Occipital lobe (tissue), 2 donors: ENCODE measurements around the gene LCLAT1. TPM values are rescaled to one million over a fixed set of nuclear protein-coding genes. Genes with fewer than 3 reads are reported as not detected.
A peak's percentile ranks its signal among the peaks of the same experiment; 100 is the strongest.

Experiments
- DNase-seq: peaks from one replicate; lab custom pipeline; 2025; lab: John Stamatoyannopoulos, UW
- total RNA-seq: library from RNA; depleted of rRNA; stranded (reverse); fragments of >200 nt; gene quantifications from one replicate; pipeline ENCODE4 v1.2.3, GENCODE V29; 2014

Gene LCLAT1
- total RNA-seq: 34.8 TPM

DNA sequence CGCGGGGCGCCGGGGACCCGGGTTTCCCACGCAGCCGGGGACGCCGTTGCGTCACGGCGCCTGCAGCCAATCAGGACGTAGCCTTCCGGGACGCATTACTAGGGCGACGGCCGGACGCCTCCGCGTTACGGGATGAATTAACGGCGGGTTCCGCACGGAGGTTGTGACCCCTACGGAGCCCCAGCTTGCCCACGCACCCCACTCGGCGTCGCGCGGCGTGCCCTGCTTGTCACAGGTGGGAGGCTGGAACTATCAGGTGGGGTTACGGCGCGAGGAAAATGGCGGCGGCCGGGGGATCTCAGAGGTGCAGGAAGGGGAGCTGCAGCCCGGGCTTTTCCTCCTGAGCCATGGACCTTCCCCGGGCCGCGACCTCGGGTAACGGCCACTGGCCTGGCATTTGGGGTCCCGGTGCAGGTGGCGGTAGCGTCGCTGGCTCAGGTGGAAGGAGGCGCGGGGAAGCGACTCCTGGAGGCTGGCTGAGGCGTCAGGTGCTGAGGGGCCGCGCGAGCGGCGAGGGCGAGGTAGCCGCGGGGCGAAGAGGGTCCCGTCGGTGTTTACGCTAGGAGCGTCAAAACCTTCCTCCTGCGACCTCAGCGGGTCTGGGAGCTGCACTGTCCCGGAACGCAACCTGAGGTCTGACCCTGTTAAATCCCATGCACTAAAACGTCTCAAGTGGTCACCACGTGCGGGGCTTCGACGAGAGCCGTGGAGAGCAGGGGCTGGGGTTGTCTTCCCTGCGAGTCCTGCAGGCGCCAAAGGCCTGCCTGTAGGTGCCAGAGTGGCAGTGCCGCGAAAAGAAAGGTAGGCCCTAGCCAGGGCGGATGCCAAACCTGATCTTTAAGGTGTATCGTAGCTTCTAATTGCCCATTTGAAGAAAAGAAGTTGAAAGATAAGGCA lies at the start of gene LCLAT1:
Gene LCLAT1 (plus strand): TSS at position 98 of the 897 bp plus-strand sequence. CDS start 78,345 bp downstream, outside the sequence.
- DNase-seq: peak; percentile 71

DNA sequence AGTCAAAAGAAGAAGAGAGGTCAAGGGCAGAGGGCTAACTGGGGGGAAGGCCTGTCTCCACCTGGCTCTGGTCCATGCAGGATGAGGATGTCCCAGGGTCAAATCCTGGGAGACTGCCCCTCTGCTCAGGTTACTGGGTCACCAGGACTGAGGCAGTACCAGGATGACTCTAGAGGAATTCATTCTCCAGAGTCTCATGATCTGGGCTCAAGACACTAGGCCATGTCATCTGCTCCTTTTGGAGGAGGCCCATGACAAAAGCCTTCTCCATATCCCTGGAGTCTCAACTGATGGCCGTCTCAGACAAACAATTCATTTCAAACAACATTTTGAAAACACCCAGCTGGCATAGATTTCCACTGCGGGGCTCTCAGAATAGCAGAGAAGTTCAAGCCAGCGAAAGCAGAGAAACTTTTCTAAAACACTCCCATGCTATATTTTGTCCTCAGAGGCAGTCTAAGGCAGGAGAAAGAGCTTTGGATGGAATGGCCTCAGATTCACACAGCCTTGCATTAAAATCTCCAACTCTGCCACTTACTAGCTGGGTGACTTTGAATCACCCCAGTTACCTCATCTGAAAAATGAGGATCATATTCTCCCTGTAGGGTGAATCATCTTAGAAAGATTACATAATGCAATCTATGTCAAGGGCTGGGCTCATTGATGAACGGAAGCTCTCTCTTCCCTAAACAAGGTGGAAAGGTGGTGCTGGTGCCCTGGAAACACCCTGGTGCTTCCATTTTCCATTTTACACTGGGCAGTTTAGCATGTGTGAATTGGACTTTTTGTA lies 48.8 kb upstream of the LCLAT1 start:
- DNase-seq: no peak

DNA sequence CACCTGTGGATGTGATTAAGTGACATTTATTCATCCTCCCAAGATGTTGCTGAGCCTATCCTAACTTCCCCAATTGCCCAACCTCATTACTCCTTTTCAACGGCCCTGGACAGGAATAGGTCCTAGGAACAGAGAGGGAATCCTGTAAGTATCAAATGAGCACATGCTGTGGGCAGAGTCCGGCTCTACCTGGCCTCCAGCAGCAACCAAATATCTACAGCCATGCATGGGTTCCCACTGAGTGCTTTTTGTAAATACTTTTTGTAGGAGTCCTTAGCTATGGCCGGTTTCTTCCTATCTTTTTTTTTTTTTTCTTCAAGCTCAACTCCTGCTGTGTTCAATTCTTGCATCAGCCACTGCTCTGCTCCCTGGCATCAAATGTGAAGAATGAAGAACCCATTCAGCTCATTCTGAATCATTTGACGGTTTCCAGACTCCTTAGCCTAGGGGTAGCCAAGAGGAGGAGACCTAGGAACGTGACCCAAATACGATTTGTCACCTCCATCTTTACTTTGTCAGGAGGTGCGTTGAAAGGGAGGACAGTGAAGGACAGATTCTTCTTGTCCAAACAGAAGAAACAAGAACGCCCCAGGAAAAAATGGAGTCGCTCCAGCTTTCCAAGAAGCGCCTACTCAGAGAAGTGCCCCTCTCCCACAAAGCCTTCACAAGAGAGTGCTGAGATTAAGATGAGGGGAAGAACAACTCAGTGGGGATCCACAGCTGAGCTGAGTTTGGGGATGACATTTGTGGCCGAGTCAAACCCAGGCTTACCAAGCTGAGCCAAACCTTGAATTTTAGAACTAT lies 46.7 kb upstream of the LCLAT1 start:
- no peak for DNase-seq

GRCh38 chr2:30402441-30403182 lies 44.4 kb upstream of the LCLAT1 start:
- no peak for DNase-seq

- no peak for DNase-seq
Measured at GRCh38 chr2:30403592-30404312, 43.3 kb upstream of the LCLAT1 start.

DNA sequence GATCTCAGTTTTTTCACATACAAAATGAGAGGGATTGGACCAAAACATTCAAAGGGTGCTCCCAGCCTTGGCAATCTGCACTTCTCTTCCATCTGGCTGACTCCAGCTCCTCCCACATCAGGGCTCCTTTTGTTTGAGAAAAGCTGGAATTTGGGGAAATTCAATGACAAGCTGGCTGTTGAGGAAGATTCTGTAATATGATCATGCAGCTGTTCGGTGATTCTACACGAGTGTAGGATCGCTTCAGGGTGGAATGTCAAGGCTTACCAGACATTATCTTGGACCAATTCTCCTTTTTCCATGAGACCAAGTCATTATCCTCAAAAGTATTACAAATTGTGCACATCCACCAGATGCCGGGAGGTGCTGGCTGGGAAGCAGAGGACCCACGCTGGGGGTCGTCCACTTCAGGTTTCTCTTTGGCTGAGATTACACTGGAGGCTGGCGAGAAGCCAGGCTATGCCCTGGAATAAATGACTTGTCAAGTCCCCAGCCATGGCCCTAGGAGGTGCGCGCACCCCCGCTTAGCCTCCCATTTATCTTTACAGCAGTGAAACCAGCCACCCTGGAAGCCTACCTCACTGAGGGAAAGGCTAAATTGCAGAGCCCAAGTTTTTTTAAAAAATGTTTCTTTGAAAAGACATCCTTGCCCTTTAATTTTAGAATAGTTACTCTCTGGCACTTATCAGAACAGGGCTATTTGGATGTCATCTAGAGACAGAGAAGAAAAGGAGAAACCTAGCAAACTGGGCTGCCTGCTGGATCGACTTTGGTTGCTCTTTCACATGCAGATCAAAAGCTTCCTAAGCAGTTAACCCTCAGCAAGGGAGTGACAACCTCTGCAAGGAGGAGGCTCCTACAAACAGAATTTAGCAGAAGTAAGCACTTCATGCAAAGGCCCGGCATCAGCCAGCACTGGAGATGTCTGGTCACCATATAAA lies 42.5 kb upstream of the LCLAT1 start:
- DNase-seq: no peak

- no peak for DNase-seq
Measured at GRCh38 chr2:30405260-30405605, 41.8 kb upstream of the LCLAT1 start.

DNA sequence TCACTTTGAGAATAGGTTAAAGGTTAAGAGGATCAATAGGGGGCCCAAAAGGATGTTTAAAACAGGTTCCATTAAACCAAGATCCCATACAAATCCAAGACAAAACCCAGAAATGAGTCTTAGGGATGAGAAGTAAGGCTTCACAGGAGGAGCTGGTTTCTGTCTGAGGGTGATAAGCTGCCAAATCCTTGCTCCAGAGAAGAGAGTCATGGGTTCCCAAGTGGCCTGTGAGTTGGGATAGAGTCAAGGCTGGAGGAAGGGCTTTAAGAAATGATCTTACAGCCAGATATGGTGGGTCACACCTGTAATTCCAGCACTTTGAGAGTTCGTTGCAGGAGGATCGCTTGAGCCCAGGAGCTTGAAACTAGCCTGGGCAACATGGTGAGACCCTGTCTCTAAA lies 40.2 kb upstream of the LCLAT1 start:
- DNase-seq: no peak

DNA sequence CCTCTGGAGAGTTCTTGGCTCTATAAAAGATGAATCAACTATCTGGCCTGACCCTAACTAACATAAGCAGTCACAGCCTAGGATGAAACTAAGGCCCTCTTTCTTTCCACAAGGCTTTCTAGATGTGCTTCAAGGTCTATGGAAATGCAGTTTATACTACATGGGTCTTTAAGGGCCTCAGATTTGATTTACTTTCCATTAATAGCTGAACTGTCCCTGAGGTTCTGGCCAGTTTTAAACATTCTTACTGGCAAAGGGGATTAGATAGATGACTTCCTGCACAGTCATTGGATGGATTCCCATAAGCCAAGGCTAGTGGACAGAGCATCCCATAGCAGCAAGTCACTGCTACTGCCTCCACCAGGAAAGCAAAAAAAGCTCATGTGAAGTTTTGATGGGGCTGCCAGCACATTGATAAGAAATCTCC lies 38.1 kb upstream of the LCLAT1 start:
- DNase-seq: no peak

DNA sequence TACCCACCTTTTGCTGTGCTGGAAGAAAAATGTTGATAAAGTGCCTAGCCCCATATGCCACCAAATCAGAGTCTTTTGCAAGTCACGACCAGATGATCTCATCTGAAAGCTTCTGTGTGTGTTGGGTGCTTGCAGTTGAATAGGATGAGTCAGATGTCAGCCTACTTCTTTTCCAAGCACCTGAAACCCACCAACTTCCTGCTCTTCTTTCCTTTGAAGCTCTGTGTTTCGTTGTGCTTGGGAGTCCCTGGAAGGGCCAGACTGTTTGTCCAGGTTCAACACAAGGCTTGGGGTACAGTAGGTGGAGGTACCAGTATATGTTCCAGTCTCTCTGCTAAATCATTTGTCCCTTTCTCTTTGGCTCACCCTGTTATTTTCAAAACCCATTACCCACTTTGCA lies 36.8 kb upstream of the LCLAT1 start:
- DNase-seq: no peak

GRCh38 chr2:30412047-30412683 lies 34.9 kb upstream of the LCLAT1 start:
- DNase-seq: no peak

- DNase-seq: no peak
Measured at GRCh38 chr2:30412684-30413570, 34.1 kb upstream of the LCLAT1 start.

- DNase-seq: no peak
Measured at GRCh38 chr2:30414961-30415360, 32.1 kb upstream of the LCLAT1 start.

DNA sequence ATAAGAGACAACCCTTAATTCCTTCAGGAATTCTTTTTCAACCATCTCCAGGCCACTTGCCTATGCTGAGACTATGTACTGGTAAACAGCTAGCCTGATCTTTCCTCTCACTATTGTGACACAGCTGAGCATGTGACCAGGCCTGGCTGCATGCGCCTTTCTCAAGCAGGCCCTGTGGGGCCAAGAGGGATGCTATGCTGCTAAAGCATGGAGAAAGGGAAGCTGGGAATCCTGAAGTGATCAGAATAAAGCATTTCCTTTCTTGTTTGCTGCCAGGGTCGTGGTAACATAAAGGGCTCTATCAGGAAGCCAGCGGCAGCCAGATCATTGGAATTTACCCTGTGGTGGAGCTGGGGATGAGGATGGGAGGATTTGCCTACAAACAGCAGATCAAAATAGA lies 29.8 kb upstream of the LCLAT1 start:
- DNase-seq: no peak

DNA sequence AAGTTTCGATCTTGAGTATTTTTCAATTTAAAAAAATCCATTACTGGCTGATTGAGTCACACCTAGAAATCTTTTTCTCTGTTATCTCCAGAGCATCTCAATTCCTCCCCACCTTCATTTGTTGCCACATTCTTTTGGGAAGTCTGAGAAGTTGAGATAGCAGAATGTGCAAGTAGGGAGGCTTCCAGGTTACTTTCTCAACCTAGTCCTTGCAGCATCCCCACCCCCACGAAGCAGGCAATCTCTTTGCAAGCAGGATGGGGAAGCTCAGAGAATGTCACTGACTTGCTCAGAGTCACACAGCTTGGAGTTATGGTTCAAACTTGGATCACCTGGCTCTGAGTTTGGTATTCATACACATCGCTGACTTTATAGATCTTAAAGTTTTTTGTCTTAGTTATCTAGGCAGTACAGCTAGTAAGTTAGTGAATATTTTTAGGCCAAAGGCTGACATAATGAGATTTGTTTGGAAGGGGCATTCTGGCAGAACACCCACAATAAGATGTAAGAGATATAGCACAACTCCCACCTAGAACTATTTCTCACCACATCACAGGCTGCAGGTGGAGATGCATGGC lies 25.9 kb upstream of the LCLAT1 start:
- no peak for DNase-seq

- DNase-seq: no peak
Measured at GRCh38 chr2:30421604-30422443, 25.2 kb upstream of the LCLAT1 start.
